NCI-H526 (cell line): ENCODE data around the gene TMEM267.

ENCODE experiments used
- DNase-seq, 2 experiments: peaks; one replicate each; lab custom pipeline; 2025; lab: John Stamatoyannopoulos, UW

The TMEM267 gene

DNA sequence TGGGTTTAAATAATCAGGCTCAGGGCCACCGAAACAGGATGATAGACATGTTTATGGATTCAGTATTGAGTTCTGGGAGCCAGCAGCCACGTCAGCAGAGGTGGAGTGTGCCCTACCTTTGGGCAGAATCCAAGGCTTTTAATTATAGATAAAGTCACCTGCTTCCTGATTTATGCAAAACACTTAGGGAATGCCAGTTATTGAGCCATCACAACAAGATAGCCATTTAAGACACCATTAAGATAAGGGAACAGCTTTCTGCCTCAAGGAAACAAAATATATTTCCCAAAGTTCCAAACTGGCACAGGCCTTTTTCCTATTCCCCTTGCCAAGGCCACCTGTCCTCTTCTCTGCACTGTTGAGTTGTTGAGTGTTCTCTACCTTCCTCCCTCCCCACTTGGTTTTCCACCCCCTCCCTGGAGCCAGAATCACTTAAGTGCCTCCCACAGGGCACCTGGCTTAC is 73.8 kb downstream of the TMEM267 start:
- peak in 1 of 2 experiments; percentile 38 for DNase-seq

DNA sequence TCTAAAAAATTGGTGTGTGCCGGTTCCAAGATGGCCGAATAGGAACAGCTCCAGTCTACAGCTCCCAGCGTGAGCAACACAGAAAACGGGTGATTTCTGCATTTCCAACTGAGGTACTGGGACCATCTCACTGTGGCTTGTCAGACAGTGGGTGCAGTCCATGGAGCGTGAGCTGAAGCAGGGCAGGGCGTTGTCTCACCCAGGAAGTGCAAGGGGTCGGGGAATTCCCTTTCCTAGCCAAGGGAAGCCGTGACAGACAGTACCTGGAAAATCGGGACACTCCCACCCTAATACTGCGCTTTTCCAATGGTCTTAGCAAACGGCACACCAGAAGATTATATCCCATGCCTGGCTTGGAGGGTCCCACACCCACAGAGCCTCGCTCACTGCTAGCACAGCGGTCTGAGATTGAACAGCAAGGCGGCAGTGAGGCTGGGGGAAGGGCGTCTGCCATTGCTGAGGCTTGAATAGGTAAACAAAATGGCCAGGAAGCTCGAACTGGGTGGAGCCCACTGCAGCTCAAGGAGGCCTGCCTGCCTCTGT is 81.1 kb downstream of the TMEM267 start:
- peak in 1 of 2 experiments; percentile 14 for DNase-seq

DNA sequence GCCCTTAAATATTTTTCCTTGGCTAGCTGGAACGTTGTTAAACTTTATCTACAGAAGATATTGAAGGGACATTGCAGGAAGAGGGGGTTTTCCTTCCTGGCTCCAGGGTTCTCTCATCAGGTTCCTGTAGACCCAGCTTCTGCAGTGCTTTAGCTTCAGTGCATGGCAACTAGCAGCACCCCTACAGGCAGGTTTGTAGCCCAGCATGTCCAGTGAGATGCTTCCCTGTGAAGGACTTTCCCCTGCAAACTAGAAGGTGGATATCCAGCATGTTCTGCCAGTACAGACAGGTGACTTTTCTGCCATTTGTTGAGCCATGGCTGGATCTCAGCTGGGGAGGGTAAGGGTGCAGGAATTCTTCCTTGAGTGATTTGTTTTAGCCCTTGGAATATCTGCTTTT is 81.8 kb downstream of the TMEM267 start:
- DNase-seq, result peak in 1 of 2 experiments; percentile 54

DNA sequence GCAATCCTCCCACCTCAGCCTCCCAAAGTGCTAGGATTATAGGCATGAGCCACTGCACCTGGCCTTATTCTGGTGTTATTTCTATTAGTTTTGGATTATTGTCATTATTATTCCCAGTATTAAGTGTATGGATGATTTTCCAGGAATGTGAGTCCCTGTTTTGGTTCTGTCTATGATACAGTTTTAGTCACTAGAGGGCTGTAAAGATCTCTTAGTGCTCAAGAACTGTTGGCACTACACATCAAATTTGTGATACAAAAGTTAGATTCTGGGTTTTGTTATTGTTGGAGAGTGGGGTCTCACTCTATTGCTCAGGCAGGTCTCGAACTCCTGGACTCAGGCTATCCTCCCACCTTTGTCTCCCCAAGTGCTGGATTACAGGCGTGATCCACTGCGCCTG is 83.6 kb downstream of the TMEM267 start:
- no peak for DNase-seq

DNA sequence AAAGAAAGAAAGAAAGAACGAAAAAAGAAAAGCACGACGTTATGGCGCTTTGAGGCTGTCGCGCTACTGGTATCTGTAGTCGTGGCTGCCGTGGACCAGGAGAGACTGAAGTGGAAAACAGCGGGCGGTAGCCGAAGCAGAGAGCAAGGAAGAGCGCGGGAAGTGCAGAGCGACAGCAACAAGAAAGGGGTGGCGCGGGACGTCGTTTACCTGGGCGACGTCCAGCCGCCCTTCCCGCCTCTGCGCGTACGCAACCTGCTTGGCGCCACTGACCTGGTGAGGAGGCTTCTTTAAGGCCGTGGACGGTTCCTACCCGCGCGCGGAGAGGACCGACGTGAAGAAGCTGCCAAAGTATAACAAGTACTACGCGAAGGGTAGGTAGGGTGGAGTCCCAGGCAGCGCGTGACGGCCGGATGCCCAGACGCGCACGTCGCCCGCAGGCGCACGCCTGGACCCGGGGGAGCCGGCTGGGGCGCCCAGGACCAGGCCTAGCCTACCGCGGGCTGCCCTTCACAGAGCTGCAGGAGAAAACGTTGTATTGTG is 86.8 kb downstream of the TMEM267 start:
- DNase-seq, result peak in 1 of 2 experiments; percentile 87
